Effector CD4-positive, alpha-beta T cell (primary cell): Measurements from ENCODE around the gene EEF1AKMT4.
A peak's percentile ranks its signal among the peaks of the same experiment; 100 is the strongest.
"Not testable (repeated sequence)": the region's sequence is repeated elsewhere in the genome, so short reads cannot be mapped to it uniquely, and the experiment has no call there.

ENCODE experiments used
- DNase-seq: peaks from one replicate; pipeline ENCODE4 v3.0.0-alpha.2; 2020

Gene EEF1AKMT4

DNA sequence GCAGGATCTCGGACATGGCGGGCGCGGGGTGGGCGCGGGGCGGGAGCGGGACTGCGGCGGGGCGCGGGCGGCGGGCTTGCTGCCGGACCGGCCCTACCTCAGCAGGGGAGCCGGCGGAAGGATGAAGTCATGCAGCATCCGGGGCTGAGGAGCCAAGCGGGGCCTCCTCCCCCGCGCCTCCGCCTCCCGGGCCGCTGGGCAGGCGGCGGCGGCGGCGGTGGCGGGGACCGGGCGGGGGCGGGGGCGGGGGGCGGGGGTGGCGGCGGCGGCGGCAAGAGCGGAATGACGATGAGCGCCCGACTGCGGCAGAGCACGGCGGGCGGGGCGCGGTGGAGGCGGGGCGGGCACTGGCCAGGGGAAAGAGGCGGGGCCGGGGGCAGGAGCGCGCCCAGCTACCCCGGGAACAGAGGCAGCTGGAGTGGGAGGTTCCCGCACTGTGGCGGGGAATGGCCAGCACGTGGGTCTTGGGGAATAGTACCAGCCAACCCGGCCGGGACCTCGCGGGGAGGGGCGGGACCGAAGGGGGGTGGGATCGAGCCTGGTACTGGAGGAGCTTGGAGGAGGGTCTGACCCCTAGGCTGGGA, 11.9 kb downstream of the EEF1AKMT4 start, which contains the start of gene CAMK2N2:
Gene CAMK2N2, minus strand, starts transcription at position 284 of the 584 bp plus-strand sequence. Its CDS starts 268 bp downstream, at position 16.
- DNase-seq: peak; percentile 39

DNA sequence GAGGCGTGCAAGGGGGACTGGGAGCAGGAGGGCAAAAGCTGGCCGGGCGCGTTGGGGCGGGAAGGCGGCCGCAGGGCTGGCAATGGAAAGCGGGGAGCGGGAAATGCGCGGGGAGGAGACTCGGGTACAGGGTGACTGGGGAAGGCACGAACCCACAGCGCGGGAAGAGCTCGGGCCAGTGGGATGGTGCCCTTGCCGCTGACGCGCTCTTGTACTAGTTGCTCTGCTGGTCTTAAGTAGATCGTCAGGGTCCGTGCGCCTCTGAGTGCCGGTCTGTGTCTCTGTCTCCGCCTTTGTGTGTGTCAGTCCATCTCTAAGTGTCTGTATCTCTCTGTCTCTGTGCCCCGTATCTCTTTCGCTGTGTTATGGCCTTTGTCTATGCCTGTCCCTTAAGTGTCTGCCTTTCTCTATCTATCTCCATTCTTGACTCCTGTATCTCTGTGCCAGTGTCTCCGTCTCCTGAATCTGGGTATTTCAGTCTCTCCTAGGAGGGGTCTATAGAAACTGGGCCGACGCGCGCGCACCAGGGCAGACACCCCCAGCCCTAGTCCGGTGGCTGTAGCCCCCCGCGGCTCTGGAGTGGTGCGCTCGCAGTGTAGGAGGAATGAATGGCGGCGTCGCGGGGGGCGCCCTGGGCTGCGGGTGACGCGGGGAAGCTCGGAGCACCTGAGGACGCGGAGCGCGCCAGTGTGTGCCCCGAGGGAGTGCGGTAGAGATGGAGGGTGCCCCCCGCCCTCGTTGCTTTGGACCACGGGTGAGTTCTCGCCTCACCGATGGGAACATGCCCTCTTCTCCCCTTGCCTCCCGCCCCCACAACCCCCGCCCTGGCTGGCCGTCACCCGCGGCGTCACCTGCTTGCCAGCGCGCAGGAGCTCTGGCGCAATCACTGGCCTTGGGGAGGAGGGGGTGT, 12.6 kb downstream of the EEF1AKMT4 start:
- DNase-seq: no peak

DNA sequence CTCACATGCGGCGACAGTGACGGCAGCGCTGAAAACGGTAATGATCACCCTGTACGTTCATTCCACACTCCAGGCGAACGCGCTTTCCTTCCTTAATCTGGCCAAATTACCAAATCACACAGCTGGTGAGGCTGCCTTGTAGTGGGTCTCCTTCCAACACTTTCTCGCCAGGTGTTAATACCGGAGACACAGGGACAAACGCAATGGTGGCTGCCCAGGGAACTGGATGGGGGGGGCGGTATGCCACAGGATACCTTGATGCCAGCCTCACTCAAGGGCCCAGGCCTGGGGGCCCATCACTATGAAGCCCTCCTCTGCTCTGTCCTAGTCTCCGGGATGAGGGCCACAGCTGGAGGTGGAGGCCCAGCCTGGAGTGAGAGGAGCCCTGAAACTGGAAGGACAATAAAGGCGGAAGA, 13.3 kb downstream of the EEF1AKMT4 start:
- DNase-seq: no peak

DNA sequence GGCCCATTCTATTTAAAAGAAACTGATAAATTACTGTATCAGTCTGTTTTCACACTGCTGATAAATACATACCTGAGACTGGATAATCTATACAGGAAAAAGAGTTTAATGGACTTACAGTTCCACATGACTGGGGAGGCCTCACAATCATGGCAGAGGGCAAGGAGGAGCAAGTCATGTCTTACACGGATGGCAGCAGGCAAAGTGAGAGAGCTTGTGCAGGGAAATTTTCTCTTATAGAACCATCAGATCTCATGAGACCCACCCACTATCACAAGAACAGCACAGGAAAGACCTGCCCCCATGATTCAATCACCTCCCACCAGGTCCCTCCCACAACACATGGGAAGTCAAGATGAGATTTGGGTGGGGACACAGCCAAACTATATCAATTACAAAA, 17.8 kb downstream of the EEF1AKMT4 start:
- DNase-seq: not testable (repeated sequence)

DNA sequence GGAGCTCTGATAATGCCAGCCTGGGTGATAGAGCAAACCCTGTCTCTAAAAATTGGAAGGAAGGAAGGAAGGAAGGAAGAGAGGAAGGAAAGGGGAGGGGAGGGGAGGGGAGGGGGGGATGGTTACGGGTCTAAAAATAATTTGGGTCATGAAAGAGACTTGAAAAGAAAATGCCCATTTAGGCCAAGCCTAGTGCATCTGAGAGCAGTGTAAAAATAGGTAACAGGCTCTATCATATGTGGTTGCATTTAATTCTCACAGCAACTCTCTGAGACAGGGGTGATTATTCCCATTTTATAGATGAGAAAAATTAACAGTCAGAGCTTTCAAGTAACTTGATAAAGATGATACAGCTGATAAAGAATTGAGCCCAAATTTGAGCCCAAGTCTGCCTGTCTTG, 22.8 kb downstream of the EEF1AKMT4 start:
- no peak for DNase-seq

DNA sequence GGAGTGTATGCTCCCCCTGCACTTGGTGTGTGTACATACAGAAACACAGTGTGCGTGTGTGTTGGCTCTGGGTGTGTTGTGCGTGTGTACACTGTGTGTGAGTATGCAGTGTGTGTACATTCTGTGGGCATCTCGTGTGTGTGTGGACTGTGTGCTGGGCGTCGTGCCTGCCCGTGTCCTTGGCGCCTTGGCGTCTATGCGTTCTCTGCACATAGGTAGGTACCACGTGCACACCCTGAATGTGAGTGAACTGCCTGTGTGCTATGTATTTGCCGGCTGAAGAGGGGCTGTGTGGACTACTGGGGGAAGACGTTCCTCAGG, 25.9 kb downstream of the EEF1AKMT4 start:
- no peak for DNase-seq

DNA sequence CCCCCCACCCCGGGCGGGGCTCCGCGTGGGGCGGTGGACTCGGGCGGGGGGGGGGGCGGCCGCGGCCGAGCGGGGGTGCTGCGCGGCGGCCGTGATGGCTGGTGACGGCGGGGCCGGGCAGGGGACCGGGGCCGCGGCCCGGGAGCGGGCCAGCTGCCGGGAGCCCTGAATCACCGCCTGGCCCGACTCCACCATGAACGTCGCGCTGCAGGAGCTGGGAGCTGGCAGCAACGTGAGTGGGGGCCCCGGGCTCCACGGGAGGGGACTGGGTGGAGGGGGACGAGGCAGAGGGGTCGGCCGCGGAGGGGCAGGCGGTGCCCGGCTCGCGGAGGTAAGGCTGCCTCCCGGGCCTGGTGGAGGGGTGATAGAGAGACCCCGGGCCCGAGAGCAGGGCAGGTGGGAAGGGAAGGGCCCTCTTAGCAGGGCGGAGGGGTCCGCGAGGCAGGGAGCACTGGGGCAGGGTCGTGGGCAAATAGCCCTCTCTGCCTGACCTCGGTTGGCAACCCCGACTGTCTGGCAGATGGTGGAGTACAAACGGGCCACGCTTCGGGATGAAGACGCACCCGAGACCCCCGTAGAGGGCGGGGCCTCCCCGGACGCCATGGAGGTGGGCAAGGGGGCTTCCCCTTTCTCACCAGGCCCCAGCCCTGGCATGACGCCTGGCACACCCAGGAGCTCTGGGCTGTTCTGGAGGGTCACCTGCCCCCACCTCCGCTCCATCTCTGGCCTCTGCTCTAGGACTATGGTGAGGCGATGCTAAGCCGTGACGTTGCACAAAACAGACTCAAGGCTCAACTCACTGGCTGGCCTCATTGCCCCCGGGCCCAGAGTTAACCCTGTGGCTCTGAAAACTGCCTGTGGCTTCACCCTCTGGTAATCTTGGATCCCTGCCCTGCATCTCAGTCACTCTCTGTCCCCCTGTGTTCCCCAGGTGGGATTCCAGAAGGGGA, 26.8 kb downstream of the EEF1AKMT4 start, which contains the start of gene ECE2:
Gene ECE2, plus strand, starts transcription at position 62 of the 950 bp plus-strand sequence. Its CDS starts 132 bp downstream, at position 194.
- DNase-seq: no peak

DNA sequence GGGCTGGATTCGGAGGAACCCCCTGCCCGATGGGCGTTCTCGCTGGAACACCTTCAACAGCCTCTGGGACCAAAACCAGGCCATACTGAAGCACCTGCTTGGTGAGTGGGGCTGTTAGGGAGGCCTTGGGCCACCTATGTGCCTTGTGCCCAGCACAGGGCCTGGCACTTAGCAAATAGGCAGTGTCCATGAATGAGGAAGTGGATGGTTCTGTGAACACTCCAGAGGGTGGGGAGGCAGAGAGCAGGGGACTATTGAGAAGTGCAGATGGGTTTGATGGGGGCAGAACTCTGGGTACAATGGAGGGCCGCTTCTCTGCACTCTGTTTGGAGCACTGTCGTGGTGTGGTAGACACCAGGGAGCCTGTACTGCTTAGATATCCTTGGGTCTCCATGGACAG, 27.9 kb downstream of the EEF1AKMT4 start:
- no peak for DNase-seq

DNA sequence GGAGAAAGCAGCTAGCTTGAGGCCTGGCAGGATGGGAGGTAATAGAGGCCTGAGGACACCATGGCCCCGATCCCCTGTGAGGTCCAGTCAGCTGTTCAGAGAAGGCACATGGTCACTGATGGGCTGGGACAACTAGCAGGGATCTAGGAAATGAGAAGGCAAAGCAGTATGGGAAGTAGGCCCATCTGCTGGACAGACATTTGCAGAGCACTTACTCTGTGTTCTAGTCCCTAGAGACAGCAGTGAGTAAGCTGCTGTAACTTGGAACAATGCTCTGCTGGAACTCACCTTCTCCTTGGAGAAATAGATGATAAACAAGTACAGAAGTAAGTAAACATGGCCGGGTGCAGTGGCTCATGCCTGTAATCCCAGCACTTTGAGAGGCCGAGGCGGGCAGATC, 33.5 kb downstream of the EEF1AKMT4 start:
- DNase-seq: no peak

DNA sequence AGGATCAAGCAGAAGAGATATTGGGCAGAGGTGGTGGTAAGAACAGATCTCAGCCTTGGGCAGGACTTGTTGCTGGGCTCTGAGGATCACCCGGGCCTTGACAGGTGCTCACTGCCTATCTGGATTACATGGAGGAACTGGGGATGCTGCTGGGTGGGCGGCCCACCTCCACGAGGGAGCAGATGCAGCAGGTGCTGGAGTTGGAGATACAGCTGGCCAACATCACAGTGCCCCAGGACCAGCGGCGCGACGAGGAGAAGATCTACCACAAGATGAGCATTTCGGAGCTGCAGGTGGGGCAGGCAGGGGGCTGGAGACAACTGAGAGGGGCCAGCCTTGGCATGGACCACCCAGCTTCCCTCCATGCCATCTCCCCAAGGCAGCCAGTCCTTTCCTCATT, 34.2 kb downstream of the EEF1AKMT4 start:
- DNase-seq: no peak

DNA sequence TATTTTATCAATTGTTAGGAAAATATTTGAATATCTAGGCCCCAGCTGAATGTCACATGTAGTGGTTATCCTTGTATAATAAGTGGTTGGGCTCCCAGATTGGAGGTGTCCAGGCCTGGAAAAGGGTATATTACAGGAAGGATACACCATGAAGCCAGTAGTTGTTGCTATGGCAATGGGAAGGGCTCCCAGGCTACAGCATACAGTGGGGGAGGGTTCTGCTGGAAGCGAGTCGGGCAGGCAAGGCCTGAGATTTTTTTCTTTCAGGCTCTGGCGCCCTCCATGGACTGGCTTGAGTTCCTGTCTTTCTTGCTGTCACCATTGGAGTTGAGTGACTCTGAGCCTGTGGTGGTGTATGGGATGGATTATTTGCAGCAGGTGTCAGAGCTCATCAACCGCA, 35.2 kb downstream of the EEF1AKMT4 start:
- no peak for DNase-seq

DNA sequence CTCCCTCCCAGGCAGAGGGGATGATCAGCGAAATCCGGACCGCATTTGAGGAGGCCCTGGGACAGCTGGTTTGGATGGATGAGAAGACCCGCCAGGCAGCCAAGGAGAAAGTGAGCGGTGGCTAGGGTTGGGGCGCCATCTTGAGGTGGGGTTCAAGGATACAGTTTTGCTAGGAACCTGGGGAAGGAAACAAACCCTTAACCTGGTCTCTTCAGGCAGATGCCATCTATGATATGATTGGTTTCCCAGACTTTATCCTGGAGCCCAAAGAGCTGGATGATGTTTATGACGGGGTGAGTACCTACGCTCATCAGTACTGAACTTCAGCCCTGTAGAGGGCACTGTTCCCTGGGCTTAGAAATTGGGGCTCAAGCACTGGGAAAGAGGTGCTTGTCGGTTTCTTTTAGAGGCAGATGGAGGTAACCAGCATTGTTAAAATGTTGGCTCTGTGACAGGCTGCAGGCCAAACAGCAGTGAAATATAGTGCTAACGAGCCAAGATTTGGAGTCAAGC, 40.0 kb downstream of the EEF1AKMT4 start:
- DNase-seq: peak; percentile 45

DNA sequence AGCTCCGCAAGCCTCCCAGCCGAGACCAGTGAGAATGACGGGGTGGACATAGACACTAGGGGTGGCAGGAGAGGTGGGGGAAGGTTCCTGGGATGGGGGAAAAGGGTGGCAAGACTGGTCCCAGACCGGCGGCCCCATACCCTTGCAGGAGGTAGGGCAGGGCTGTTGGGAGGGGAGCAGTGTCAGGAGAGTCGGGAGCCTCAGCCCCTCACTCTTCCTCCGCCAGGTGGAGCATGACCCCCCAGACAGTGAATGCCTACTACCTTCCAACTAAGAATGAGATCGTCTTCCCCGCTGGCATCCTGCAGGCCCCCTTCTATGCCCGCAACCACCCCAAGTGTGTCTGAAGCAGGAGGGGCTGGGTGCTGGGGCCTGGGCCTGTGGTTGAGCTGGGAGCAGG, 40.9 kb downstream of the EEF1AKMT4 start:
- DNase-seq: no peak

DNA sequence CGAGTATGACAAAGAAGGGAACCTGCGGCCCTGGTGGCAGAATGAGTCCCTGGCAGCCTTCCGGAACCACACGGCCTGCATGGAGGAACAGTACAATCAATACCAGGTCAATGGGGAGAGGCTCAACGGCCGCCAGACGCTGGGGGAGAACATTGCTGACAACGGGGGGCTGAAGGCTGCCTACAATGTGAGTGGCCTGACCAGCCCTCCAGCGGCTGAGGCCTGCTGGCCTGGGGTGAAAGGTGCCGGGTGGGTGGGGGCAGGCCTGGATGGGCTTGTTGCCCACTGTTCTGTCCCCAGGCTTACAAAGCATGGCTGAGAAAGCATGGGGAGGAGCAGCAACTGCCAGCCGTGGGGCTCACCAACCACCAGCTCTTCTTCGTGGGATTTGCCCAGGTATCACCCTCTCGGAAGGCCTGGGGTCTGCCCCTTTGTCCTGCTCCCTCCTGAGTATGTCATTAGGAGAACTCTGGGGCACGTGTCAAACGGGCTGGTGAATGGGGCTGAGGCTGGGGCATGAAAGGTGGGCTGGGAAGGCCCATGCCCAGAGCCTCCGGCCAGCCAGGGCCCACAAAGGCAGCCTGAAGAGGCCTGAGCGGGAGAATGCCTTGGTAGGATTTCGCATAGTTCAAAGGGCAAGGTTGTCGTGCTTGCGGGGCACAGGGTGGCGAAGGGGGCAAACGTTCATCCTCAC, 41.7 kb downstream of the EEF1AKMT4 start:
- no peak for DNase-seq

DNA sequence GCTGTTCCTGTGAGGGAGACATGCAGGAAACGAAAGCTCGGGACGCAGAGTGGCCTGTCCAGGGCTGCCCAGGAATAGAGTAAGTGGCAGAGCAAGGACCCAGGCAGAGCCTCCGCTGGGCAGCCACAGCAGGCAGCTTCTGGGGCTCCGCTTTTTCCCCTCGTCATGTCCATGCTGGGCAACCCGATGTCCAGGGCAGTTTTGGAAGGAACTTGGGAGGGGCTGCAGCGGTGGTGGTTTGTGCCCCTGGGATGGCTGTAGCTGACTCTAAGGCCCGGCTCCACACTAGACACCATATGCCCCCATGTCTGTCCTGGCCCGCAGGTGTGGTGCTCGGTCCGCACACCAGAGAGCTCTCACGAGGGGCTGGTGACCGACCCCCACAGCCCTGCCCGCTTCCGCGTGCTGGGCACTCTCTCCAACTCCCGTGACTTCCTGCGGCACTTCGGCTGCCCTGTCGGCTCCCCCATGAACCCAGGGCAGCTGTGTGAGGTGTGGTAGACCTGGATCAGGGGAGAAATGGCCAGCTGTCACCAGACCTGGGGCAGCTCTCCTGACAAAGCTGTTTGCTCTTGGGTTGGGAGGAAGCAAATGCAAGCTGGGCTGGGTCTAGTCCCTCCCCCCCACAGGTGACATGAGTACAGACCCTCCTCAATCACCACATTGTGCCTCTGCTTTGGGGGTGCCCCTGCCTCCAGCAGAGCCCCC, 42.4 kb downstream of the EEF1AKMT4 start:
- no peak for DNase-seq

DNA sequence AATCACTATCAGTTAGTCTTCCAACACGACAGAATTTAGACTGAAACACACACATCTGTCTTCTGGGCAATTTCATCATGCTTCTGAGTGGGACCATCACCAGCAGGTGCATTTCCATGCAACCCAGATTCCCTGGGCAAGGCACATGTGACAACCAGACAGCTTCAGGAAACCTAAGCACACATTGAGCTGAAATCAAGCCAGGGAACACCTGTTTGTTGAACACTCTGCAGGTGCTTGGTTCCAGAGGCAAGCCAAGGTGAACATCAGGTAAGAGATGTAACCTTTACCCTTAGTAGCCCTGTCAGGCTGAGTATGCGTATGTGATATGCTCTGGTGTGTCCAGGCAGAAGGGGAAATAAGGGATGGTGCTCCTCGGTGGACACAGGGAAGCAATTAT, 46.3 kb downstream of the EEF1AKMT4 start:
- DNase-seq: no peak

DNA sequence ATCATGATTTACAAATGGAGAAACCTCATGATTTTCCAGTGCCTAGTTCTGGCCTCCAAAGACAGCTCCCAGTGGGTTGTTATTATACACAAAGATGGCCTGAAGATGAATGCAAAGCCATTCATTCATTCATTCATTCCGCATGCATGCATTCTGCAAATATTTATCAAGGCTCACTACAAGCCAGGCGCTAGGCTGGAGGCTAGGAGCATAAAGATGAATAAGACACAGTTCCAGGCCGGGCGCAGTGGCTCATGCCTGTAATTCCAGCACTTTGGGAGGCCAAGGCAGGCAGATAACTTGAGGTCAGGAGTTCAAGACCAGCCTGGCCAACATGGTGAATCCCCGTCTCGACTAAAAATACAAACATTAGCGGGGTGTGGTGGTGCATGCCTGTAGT, 47.1 kb downstream of the EEF1AKMT4 start:
- DNase-seq: no peak

DNA sequence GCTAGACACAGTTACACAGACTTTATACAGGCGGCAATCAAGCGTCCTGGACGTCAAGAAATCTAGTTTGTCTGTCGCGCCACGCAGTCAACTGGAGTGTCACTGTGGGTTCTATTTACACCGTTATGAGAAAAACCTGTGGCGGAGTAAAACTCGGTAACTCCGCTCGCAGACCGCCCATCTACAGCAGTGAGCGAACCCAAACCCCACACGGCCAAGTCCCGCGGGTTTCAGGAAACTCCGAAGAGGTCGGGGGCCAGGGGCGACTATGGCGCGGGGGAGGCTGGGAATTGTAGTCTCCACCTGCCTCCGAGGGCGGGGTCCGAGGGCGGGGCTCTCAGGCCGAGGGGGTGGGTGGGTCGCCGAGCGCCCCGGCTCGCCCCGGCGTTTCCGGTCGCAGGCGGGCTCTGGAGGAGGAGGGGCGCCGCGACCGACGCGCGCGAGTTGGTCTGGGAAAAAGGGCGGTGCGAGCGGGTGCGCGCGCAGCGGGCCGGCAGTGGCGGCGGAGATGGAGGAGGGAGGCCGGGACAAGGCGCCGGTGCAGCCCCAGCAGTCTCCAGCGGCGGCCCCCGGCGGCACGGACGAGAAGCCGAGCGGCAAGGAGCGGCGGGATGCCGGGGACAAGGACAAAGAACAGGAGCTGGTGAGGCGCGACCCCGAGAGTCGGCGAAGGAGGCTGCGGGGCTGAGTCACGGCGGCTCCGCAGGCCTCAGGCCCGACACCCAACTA, 49.5 kb downstream of the EEF1AKMT4 start, which contains the start of gene PSMD2:
Gene PSMD2, plus strand, starts transcription at position 483 of the 729 bp plus-strand sequence. Its CDS starts 26 bp downstream, at position 509.
- peak; percentile 96 for DNase-seq

DNA sequence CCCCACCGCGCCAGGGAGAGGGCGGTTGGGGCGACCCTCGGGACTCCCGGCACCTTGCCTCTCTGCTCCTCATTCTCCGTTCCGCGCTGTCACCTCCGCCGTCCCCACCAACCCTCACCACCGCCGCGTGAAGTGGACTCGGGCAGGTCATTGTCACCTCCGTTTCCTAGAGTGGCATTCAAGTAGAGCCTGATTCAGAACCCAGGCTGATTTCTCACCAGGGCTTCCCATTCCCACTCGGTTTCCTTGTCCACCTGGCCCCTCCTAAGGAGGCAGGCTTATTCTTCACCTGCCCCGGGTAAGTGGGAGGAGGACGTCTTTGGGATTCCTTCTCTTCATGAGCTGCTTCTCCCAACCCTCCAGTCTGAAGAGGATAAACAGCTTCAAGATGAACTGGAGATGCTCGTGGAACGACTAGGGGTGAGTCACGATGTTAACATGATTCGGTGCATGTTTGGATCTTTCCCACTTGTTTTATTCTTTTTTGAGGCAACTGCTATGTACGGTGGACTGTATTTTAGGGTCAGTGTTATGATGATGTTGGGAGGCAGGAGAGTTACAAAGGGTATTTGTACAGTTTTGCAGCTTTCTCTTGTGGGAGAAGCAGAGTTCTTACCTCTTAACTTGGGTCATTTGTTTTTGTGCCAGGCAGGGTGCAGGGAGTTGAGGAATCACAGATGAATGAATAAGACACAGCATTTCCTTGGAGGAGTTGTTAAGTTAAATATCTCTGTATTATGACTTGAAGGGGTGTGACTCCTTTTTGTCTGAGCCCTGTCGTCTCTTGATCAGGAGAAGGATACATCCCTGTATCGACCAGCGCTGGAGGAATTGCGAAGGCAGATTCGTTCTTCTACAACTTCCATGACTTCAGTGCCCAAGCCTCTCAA, 50.3 kb downstream of the EEF1AKMT4 start:
- DNase-seq: no peak

DNA sequence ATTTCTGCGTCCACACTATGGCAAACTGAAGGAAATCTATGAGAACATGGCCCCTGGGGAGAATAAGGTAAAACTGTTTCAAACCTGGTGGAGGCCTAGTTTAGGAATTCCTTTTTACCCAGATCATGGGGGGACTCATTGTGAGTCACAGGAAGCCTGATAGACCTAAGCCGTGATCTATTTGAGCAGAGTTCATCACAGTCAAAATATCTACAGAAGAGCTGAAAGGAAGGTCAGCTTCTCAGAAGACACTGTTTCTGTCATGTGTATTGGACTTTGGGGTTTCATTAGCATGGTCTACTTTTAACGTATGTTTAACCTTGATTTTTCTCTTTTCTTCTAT, 50.9 kb downstream of the EEF1AKMT4 start:
- DNase-seq: no peak
